Sigmoid colon (tissue), 7 donors: ENCODE data around the gene MTUS2. TPM values are rescaled to one million over a fixed set of nuclear protein-coding genes. Genes with fewer than 3 reads are reported as not detected.

Experiments used
- DNase-seq: peaks from one replicate; pipeline ENCODE4 v3.0.0-alpha.2; 2019
- H3K27ac ChIP-seq, 4 donors: fragments of 200-600 bp; sonication (generic); one replicate each; pipeline ENCODE4 v1.5.1; 2016 to 2019; ENCODE audit warnings: mild to moderate bottlenecking in 1 of 4
- H3K27me3 ChIP-seq, 3 donors: fragments of 200-600 bp; sonication (generic); one replicate each; pipeline ENCODE4 v1.5.1; 2019; ENCODE audit warnings: mild to moderate bottlenecking in 1 of 3
- H3K36me3 ChIP-seq, 4 donors: fragments of 200-600 bp; sonication (generic); one replicate each; pipeline ENCODE4 v1.5.1; 2016 to 2019
- H3K4me1 ChIP-seq, 4 donors: fragments of 200-600 bp; sonication (generic); one replicate each; pipeline ENCODE4 v1.5.1; 2017 to 2019
- H3K4me3 ChIP-seq, 4 donors: fragments of 200-600 bp; sonication (generic); one replicate each; pipeline ENCODE4 v1.5.1; 2017 to 2019; ENCODE audit warnings: mild to moderate bottlenecking in 2 of 4, moderate library complexity in 1 of 4
- H3K9me3 ChIP-seq, 4 donors: fragments of 200-600 bp in 3 of 4; sonication (generic) in 3 of 4; one replicate each; pipeline versions ENCODE4 v1.5.1 to v1.6.1; 2013 to 2019
- EP300 ChIP-seq, 4 donors: sonication (generic); formaldehyde crosslinking; IDR thresholded peaks; one replicate each; pipeline ENCODE4 v1.6.1; 2017; ENCODE audit warnings: antibody characterized with exemption in 4 of 4
- POLR2A ChIP-seq, 2 donors: fragments of 450-650 bp; IDR thresholded peaks; one replicate each; pipeline ENCODE4 v1.6.1; 2016; ENCODE audit warnings: antibody characterized with exemption in 2 of 2, mild to moderate bottlenecking in 2 of 2, moderate library complexity in 2 of 2
- POLR2AphosphoS5 ChIP-seq, 4 donors: sonication (generic); formaldehyde crosslinking; IDR thresholded peaks; one replicate each; pipeline ENCODE4 v1.6.1; 2017; ENCODE audit warnings: antibody characterized with exemption in 4 of 4
- WGBS, 2 donors: extraction: QIAGEN DNeasy Blood & Tissue Kit; methylation state at CpG; one replicate each; pipeline ENCODE4 v1.1.7; 2013; 5-methylcytosine and 5-hydroxymethylcytosine counted together
- intact Hi-C: fragments of 100-400 bp; cut with DNase I; formaldehyde crosslinking; loops from one replicate; pipeline ENCODE4 v1.15.1; 2023
- polyA plus RNA-seq, 3 donors: library from polyadenylated mRNA; stranded (reverse); fragments of 200-250 nt; gene quantifications; one replicate each; pipeline ENCODE4 v1.2.3, GENCODE V29; 2013
- total RNA-seq, 4 donors: library from RNA; depleted of rRNA; stranded (reverse); fragments of >200 nt; gene quantifications; one replicate each; pipeline ENCODE4 v1.1.0, GENCODE V29; 2016
- TF ChIP-seq, protein P1 (sequence below), 4 experiments: fragments of 450-650 bp in 3 of 4; fragments of 200-600 bp in 1 of 4; IDR thresholded peaks; one replicate each; pipeline ENCODE4 v1.5.1; 2016 to 2019; ENCODE audit warnings: antibody characterized with exemption in 4 of 4, mild to moderate bottlenecking in 3 of 4, moderate library complexity in 2 of 4
- donor health status: healthy with polysubstance abuse.
- donor health status: Bipolar disorder and iron deficiency.
- donor health status: healthy.

Gene MTUS2
- total and polyA plus RNA-seq, 7 donors: 0.23 to 2.2 (median 0.85) TPM; not detected in 1

DNA sequence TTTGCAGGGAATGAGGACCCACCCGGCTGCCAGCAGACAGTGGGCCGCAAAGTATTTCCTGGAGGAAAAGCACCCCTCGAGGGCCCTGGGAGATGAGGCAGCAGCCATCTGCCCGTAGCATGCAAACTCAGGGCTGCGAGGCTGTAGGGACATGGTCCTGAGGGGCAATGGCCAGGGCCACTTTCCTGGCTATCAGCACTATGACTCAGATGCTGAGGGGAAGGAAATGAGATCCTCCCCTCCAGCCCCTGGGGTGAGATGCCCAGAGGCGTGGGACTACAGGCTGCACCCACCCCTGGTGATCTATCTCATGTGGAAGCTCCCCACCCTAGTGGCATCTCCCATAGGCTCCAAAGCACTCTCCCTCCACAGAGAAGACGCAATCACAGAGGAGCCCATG, 695.2 kb downstream of the MTUS2 start:
- Histone ChIP-seq H3K4me1 (peaks cover 0 to 16% (median 13%) of the 10 kb centered on the region in 4 donors), H3K36me3 (peaks cover 8 to 65% (median 29%) of the 10 kb centered on the region in 4 donors), H3K27ac (no peak overlapping the region), H3K27me3 (no peaks in the 10 kb centered on the region), H3K4me3 (no peak overlapping the region), H3K9me3 (no peaks in the 10 kb centered on the region)
- intact Hi-C loops: no loop called here
- no peak for DNase-seq
- 92 to 95% methylated on average over 7 of the region's 7 CpGs for WGBS, 2 donors
- TF ChIP-seq POLR2A (IDR thresholded peaks at IDR 0.05) (no peak), POLR2AphosphoS5 (IDR thresholded peaks at IDR 0.05) (no peak), EP300 (IDR thresholded peaks at IDR 0.05) (no peak)
- TF ChIP-seq, protein P1, sequence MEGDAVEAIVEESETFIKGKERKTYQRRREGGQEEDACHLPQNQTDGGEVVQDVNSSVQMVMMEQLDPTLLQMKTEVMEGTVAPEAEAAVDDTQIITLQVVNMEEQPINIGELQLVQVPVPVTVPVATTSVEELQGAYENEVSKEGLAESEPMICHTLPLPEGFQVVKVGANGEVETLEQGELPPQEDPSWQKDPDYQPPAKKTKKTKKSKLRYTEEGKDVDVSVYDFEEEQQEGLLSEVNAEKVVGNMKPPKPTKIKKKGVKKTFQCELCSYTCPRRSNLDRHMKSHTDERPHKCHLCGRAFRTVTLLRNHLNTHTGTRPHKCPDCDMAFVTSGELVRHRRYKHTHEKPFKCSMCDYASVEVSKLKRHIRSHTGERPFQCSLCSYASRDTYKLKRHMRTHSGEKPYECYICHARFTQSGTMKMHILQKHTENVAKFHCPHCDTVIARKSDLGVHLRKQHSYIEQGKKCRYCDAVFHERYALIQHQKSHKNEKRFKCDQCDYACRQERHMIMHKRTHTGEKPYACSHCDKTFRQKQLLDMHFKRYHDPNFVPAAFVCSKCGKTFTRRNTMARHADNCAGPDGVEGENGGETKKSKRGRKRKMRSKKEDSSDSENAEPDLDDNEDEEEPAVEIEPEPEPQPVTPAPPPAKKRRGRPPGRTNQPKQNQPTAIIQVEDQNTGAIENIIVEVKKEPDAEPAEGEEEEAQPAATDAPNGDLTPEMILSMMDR (IDR thresholded peaks at IDR 0.05): no peak

DNA sequence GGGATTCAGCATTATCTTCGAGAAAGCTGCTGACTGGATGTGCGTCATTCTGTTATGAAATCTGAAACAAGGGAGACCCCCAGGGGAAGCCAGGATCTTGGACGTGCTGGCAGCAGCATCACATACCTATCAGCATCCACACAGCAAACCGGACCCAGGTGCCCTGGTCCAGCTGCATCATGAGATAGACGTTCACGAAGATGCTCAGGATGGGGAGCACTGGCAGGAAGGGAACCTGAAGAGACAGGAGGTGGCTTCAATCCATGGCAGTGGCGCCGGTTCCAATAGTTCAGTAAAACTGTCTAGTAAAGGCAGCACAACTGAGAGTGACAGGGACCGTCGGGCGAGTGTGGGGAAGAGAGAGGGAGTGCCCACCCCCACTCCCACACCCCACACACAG, 695.9 kb downstream of the MTUS2 start:
- Histone ChIP-seq H3K36me3 (peaks cover 8 to 65% (median 29%) of the 10 kb centered on the region in 4 donors), H3K27ac (no peak overlapping the region), H3K4me3 (no peak overlapping the region), H3K9me3 (no peaks in the 10 kb centered on the region), H3K4me1 (peaks cover 0 to 15% (median 13%) of the 10 kb centered on the region in 4 donors), H3K27me3 (no peaks in the 10 kb centered on the region)
- intact Hi-C loops: no loop called here
- WGBS, 2 donors: 95% methylated on average over 11 of the region's 11 CpGs
- no peak for DNase-seq
- TF ChIP-seq POLR2A (IDR thresholded peaks at IDR 0.05): no peak
- TF ChIP-seq POLR2AphosphoS5 (IDR thresholded peaks at IDR 0.05): no peak
- TF ChIP-seq, protein P1 (IDR thresholded peaks at IDR 0.05): no peak
- no peak for TF ChIP-seq EP300 (IDR thresholded peaks at IDR 0.05)

DNA sequence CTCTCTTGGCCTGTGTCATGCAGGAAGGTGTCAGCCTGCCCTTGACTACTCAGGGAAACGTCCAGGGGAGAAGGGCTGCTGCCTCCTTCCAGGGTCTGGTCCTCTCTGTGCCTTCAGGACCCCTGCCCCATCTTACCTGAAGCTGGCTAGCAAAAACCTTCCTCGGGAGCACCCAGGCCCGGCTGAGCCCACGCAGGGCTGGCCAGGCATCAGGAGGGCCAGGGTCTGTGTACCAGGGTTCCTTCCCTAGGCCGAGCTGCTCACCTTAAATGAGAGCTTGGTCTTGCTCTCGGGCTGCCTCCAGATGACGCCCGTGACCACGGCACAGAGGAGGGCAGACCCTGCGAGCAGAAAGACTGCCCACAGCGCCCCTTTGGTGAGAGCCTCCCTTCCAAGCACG, 696.7 kb downstream of the MTUS2 start:
- no peak overlapping the region for H3K4me3 ChIP-seq
- TF ChIP-seq, protein P1 (IDR thresholded peaks at IDR 0.05): no peak
- TF ChIP-seq POLR2A (IDR thresholded peaks at IDR 0.05): no peak
- no peak for TF ChIP-seq POLR2AphosphoS5 (IDR thresholded peaks at IDR 0.05)
- no peak for TF ChIP-seq EP300 (IDR thresholded peaks at IDR 0.05)
- H3K27ac ChIP-seq: no peak overlapping the region
- intact Hi-C loops: no loop called here
- H3K9me3 ChIP-seq: no peaks in the 10 kb centered on the region
- H3K36me3 ChIP-seq: peaks cover 8 to 73% (median 29%) of the 10 kb centered on the region in 4 donors
- peaks cover 0 to 15% (median 10%) of the 10 kb centered on the region in 4 donors for H3K4me1 ChIP-seq
- WGBS, 2 donors: 94 to 95% methylated on average over 12 of the region's 12 CpGs
- DNase-seq: no peak
- no peaks in the 10 kb centered on the region for H3K27me3 ChIP-seq

DNA sequence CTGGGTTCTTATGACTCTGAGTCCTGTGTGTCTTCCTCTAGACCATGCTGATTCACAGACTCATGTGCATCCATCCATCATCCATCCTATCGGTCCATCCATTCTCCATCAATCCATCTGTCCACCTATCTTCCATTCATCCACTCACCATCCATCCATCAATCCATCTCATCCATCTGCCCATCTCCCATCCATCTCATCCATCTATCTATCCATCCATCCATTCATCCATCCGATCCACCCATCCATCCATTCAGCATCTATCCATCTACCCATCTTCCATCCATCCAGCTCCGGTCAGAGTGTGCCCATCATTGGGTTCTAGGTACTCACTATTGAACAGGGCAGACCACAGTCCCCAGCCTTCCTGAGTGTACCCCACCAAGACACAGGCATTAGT, 699.8 kb downstream of the MTUS2 start:
- Histone ChIP-seq H3K9me3 (no peaks in the 10 kb centered on the region), H3K27me3 (no peaks in the 10 kb centered on the region), H3K36me3 (peaks cover 5 to 78% (median 32%) of the 10 kb centered on the region in 4 donors), H3K27ac (no peak overlapping the region), H3K4me3 (no peak overlapping the region), H3K4me1 (peaks cover 0 to 19% (median 10%) of the 10 kb centered on the region in 4 donors)
- no peak for DNase-seq
- intact Hi-C loops: no loop called here
- 97 to 98% methylated on average over 3 of the region's 3 CpGs for WGBS, 2 donors
- TF ChIP-seq POLR2A (IDR thresholded peaks at IDR 0.05) (no peak), EP300 (IDR thresholded peaks at IDR 0.05) (no peak), POLR2AphosphoS5 (IDR thresholded peaks at IDR 0.05) (no peak)
- TF ChIP-seq, protein P1 (IDR thresholded peaks at IDR 0.05): no peak

GRCh38 chr13:29520671-29521070, 700.5 kb downstream of the MTUS2 start:
- no peak for DNase-seq
- H3K27ac ChIP-seq: no peak overlapping the region
- intact Hi-C loops: no loop called here
- H3K36me3 ChIP-seq: peaks cover 5 to 71% (median 28%) of the 10 kb centered on the region in 4 donors
- no peaks in the 10 kb centered on the region for H3K27me3 ChIP-seq
- TF ChIP-seq EP300 (IDR thresholded peaks at IDR 0.05): no peak
- TF ChIP-seq, protein P1 (IDR thresholded peaks at IDR 0.05): no peak
- no peak for TF ChIP-seq POLR2A (IDR thresholded peaks at IDR 0.05)
- TF ChIP-seq POLR2AphosphoS5 (IDR thresholded peaks at IDR 0.05): no peak
- H3K4me3 ChIP-seq: no peak overlapping the region
- H3K9me3 ChIP-seq: no peaks in the 10 kb centered on the region
- H3K4me1 ChIP-seq: peaks cover 0 to 19% (median 10%) of the 10 kb centered on the region in 4 donors
- WGBS, 2 donors: 86 to 93% methylated on average over 4 of the region's 4 CpGs
